ENCODE results near the gene CBX4.

Gene CBX4

DNA sequence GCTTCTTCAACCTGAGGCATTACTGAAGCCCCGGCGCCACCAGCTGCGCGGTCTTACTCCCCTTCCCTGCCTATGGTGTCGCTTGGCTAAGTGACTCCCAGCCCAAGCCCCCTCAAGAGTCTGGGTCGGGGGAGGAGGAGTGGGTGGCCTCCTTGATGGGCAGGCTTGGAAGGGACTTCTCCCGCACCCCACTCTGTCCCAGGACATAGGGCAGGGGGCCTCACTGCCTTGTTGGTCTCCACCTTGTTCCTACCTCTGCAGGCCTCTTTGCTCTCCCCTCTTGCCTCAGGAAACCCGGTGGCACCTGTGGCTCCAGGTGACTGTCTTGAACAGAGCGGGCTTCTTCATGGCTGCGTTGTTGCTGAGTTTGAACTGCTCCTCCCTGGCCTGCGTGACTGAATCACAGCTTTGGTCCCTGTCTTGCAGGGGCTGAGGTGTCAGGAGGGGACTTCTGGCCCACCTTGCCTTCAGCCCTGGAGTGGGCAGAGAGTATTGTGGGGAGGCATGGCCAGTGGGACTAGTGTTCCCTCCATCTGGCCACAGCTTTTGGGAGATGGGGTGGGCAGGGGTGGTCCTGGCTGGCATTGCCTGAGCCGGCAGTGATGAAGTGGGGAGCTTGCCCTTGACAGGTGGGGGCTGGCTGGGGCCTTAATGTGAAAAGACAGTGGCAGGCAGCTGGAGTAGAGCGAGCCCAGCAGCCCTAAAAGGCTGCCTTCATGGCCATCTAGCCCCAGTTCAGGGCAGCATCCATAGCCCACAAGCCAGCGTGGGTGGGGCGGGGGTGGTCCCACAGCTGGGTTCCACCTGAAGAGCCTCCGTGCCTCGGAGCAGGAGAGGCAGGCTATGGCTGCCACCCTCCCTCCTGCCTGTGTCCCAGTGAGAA, 54.0 kb downstream of the CBX4 start:
- no peak for DNase-seq

DNA sequence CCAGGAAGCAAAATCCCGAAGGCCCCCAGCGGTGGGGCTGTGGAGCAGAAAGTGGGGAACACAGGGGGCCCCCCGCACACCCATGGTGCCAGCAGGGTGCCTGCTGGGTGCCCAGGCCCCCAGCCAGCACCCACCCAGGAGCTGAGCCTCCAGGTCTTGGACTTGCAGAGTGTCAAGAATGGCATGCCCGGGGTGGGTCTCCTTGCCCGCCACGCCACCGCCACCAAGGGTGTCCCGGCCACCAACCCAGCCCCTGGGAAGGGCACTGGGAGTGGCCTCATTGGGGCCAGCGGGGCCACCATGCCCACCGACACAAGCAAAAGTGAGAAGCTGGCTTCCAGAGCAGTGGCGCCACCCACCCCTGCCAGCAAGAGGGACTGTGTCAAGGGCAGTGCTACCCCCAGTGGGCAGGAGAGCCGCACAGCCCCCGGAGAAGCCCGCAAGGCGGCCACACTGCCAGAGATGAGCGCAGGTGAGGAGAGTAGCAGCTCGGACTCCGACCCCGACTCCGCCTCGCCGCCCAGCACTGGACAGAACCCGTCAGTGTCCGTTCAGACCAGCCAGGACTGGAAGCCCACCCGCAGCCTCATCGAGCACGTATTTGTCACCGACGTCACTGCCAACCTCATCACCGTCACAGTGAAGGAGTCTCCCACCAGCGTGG, 54.8 kb downstream of the CBX4 start:
- no peak for DNase-seq

DNA sequence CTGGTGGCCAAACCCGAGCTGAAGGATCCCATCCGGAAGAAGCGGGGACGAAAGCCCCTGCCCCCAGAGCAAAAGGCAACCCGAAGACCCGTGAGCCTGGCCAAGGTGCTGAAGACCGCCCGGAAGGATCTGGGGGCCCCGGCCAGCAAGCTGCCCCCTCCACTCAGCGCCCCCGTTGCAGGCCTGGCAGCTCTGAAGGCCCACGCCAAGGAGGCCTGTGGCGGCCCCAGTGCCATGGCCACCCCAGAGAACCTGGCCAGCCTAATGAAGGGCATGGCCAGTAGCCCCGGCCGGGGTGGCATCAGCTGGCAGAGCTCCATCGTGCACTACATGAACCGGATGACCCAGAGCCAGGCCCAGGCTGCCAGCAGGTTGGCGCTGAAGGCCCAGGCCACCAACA, 55.3 kb downstream of the CBX4 start:
- no peak for DNase-seq

Data from stimulated activated CD4-positive, alpha-beta T cell treated with anti-CD3 and anti-CD28 coated beads, Interleukin-15, amount 100 ng/mL, for 24 hours (primary cell).